K562 (cell line): ENCODE measurements around the gene MAP3K4. TPM values are rescaled to one million over a fixed set of nuclear protein-coding genes. Genes with fewer than 3 reads are reported as not detected.

Experiments
- C11orf30 ChIP-seq: fragments of 450-650 bp; IDR thresholded peaks from 2 replicates; pipeline ENCODE4 v1.6.1; 2016; ENCODE audit warnings: low read depth, mild to moderate bottlenecking
- CGGBP1 ChIP-seq: fragments of 250-450 bp; sonication (Bioruptor Pico); IDR thresholded peaks from 2 replicates; pipeline ENCODE4 v1.9.0; 2021; ENCODE audit warnings: mild to moderate bottlenecking
- E4F1 ChIP-seq: fragments of 250-450 bp; sonication (Bioruptor Pico); IDR thresholded peaks from 2 replicates; pipeline ENCODE4 v1.5.0; 2021; ENCODE audit warnings: mild to moderate bottlenecking, borderline replicate concordance
- EP300 ChIP-seq: IDR thresholded peaks from 2 replicates; pipeline ENCODE4 v1.6.1; 2012; ENCODE audit warnings: low read length, improper control_type of control experiment
- ETS2 ChIP-seq: IDR thresholded peaks from 2 replicates; pipeline ENCODE4 v1.6.1; 2016; ENCODE audit warnings: borderline replicate concordance, missing genetic modification characterization, mild to moderate bottlenecking, moderate library complexity, missing compliant biosample characterization; ENCODE audit not compliant: poor library complexity, severe bottlenecking
- MXI1 ChIP-seq: IDR thresholded peaks from 2 replicates; pipeline ENCODE4 v1.6.1; 2011; ENCODE audit warnings: low read depth, mild to moderate bottlenecking, improper control_type of control experiment, low read length
- MYNN ChIP-seq, 2 experiments: sonication (generic); formaldehyde crosslinking in 1 of 2; IDR thresholded peaks; 2 replicates each; pipeline versions ENCODE4 v1.5.0 to v1.6.1; 2016 to 2020; ENCODE audit warnings: antibody characterized with exemption in 1 of 2, missing genetic modification reagents in 1 of 2
- RBFOX2 ChIP-seq: fragments of 200-400 bp; formaldehyde crosslinking; IDR thresholded peaks from 2 replicates; pipeline ENCODE4 v1.6.1; 2017; ENCODE audit warnings: low read depth, mild to moderate bottlenecking, low read length, moderate library complexity
- REST ChIP-seq, 2 experiments: fragments of 450-650 bp; formaldehyde crosslinking in 1 of 2; IDR thresholded peaks; 2 replicates each; pipeline versions ENCODE4 v1.4.0 to v1.6.1; 2014 to 2020; ENCODE audit warnings: mild to moderate bottlenecking in 2 of 2, borderline replicate concordance in 1 of 2, low read depth in 1 of 2
- SFPQ ChIP-seq: fragments of 200-400 bp; formaldehyde crosslinking; IDR thresholded peaks from 2 replicates; pipeline ENCODE4 v1.6.1; 2017; ENCODE audit warnings: mild to moderate bottlenecking, low read depth, low read length, moderate library complexity
- ZNF143 ChIP-seq: sonication (generic); formaldehyde crosslinking; IDR thresholded peaks from 2 replicates; pipeline ENCODE4 v1.9.0; 2022; ENCODE audit warnings: mild to moderate bottlenecking, missing genetic modification reagents
- ZNF324 ChIP-seq: fragments of 250-450 bp; sonication (Bioruptor Pico); IDR thresholded peaks from 2 replicates; pipeline ENCODE4 v1.4.0; 2020; ENCODE audit warnings: mild to moderate bottlenecking
- polyA plus RNA-seq, 8 experiments: library from polyadenylated mRNA; depleted of rRNA in 4 of 8; stranded (reverse) in 5 of 8; unstranded in 3 of 8; fragments of >200 nt; fragmentation: Nextera tagmentation in 2 of 8; fragmentation: Illumina TruSeq in 1 of 8; extraction: Ambion mirVana in 2 of 8; extraction: Trizol in 1 of 8; gene quantifications; 2 replicates each; pipeline versions ENCODE4 v1.2.1 to v1.2.3, GENCODE V29; 2011 to 2014; ENCODE audit warnings: inconsistent platforms in 1 of 8, missing spikeins in 1 of 8
- total RNA-seq, 7 experiments: library from RNA; depleted of rRNA in 6 of 7; stranded (reverse); fragments of >200 nt in 6 of 7; fragmentation: Illumina TruSeq in 2 of 7; extraction: Trizol in 2 of 7; gene quantifications; 2 replicates each; pipeline versions ENCODE4 v1.2.1 to v1.2.3, GENCODE V29; 2011 to 2021; ENCODE audit warnings: low replicate concordance in 1 of 7

Gene MAP3K4
- total and polyA plus RNA-seq, 9 of the 15 experiments (the other 6 are each of a cell fraction or from before 2014, with no cell fraction given), result 21.0 to 77.2 (median 48.9) TPM

- peak; percentile 83 for TF ChIP-seq REST (IDR thresholded peaks at IDR 0.05; ENCODE audit: borderline replicate concordance)
- no peak for TF ChIP-seq REST (CRISPR knock-in tag; IDR thresholded peaks at IDR 0.05; ENCODE audit: low read depth)
- TF ChIP-seq ETS2, result no peak
- no peak for TF ChIP-seq E4F1 (CRISPR knock-in tag)
- no peak for TF ChIP-seq CGGBP1 (CRISPR knock-in tag)
- TF ChIP-seq ZNF324 (CRISPR knock-in tag), result no peak
- TF ChIP-seq RBFOX2, result peak; percentile 54
- no peak for TF ChIP-seq SFPQ
- TF ChIP-seq ZNF143 (CRISPR knock-in tag), result no peak
- peak; percentile 28; the same call in 1 of the 2 replicates for TF ChIP-seq EP300
- peak; percentile 56; the same call in 1 of the 2 replicates for TF ChIP-seq MYNN (IDR thresholded peaks at IDR 0.05)
- no peak for TF ChIP-seq MYNN (CRISPR knock-in tag; IDR thresholded peaks at IDR 0.05)
- no peak for TF ChIP-seq C11orf30
- TF ChIP-seq MXI1, result no peak
Measured at GRCh38 chr6:160992061-160992979, 751 bp downstream of the MAP3K4 start (continued).
